Stimulated activated naive CD8-positive, alpha-beta T cell treated with anti-CD3 and anti-CD28 coated beads, Interleukin-15, Interleukin-2, amounts not matched to agents 100 ng/mL and 50 ng/mL, for 24 hours (primary cell): ENCODE results near the gene PRKCG.

ENCODE experiments used
- H3K27ac Mint-ChIP-seq: one replicate; pipeline ENCODE4 v1.8.0; 2021; ENCODE audit warnings: mild to moderate bottlenecking, mixed read lengths
- H3K27me3 Mint-ChIP-seq: one replicate; pipeline ENCODE4 v1.8.0; 2021; ENCODE audit warnings: mixed read lengths
- H3K36me3 Mint-ChIP-seq: one replicate; pipeline ENCODE4 v1.8.0; 2021; ENCODE audit warnings: low read depth, mixed read lengths
- H3K4me1 Mint-ChIP-seq: one replicate; pipeline ENCODE4 v1.8.0; 2021; ENCODE audit warnings: low read depth, mixed read lengths
- H3K4me3 Mint-ChIP-seq: one replicate; pipeline ENCODE4 v1.8.0; 2021; ENCODE audit warnings: mild to moderate bottlenecking, mixed read lengths
- H3K9me3 Mint-ChIP-seq: one replicate; pipeline ENCODE4 v1.8.0; 2021; ENCODE audit warnings: mixed read lengths

The PRKCG gene

DNA sequence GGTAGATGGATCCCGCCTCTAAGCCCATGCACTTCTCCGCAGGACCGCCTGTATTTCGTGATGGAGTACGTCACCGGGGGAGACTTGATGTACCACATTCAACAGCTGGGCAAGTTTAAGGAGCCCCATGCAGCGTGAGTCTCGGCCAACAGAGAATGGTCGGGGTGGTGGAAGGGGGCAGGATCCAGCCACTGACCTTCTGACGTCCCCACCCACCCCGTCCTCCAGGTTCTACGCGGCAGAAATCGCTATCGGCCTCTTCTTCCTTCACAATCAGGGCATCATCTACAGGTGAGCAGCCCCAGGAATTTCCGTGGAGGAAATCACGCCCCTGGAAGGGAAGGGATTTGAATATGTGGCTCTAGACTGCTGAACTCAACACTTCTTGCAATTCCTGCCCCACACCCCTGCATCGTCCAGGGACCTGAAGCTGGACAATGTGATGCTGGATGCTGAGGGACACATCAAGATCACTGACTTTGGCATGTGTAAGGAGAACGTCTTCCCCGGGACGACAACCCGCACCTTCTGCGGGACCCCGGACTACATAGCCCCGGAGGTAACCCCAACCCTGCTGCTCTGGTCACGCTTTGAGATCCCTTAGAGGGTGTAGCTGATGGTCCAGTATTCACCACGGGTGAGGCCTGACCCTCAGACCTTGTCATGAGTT lies 18.3 kb downstream of the PRKCG start:
- no peaks in the 10 kb centered on the region for H3K4me1 Mint-ChIP-seq
- no peaks in the 10 kb centered on the region for H3K9me3 Mint-ChIP-seq
- no peak overlapping the region for H3K27ac Mint-ChIP-seq
- H3K36me3 Mint-ChIP-seq, result no peaks in the 10 kb centered on the region
- H3K4me3 Mint-ChIP-seq, result no peak overlapping the region
- H3K27me3 Mint-ChIP-seq, result peaks cover 59% of the 10 kb centered on the region

DNA sequence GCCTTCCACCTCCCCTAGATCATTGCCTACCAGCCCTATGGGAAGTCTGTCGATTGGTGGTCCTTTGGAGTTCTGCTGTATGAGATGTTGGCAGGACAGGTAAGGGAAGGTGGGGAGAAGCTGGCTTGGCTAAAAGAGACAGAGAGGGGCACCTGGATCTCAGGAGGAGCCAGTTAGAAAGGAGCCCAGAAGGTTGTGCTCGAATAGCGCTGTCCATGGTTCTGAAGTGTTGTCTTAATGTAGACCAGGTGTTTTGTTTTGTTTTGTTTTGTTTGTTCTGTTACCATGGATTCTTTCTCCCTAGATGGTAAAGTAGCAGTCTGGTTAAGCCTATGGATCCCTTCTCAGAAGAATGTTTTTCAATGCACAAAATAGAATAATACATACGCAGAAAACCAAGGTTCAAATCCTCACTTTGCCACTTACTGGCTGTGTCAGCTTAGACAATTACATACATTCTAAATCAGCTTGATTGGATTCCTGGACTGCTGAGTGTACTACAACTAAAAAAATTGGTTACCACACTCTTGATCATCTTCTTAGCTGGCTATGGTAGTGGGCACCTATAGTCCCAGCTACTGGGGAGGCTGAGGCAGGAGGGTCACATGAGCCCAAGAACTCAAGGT lies 21.2 kb downstream of the PRKCG start:
- H3K27me3 Mint-ChIP-seq, result peaks cover 66% of the 10 kb centered on the region
- H3K9me3 Mint-ChIP-seq, result no peaks in the 10 kb centered on the region
- no peak overlapping the region for H3K27ac Mint-ChIP-seq
- H3K4me3 Mint-ChIP-seq, result no peak overlapping the region
- H3K4me1 Mint-ChIP-seq, result peaks cover 8% of the 10 kb centered on the region
- no peaks in the 10 kb centered on the region for H3K36me3 Mint-ChIP-seq

DNA sequence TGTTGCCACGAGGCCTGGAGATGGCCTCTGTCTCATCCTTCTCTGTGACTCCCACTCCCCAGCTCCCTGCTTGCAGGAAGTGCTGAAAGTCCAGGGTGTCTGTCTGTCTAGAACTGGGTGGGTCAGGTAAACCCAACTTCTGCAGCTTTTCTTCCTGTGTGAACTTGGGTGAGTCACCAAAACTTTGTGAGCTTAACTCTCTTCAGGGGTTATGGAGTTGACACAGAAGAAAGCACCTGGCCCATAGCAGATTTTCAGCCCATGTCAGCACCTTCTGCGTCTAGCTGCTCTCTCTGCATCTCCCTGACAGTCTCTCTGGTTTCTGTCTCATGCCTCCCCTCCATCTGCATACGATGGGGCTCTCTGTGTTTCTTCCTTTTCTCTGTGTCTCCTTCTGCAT lies 22.9 kb downstream of the PRKCG start:
- Mint-ChIP-seq H3K4me3 (no peak overlapping the region), H3K9me3 (no peaks in the 10 kb centered on the region), H3K27me3 (peaks cover 69% of the 10 kb centered on the region), H3K4me1 (peaks cover 15% of the 10 kb centered on the region), H3K27ac (no peak overlapping the region), H3K36me3 (no peaks in the 10 kb centered on the region)

DNA sequence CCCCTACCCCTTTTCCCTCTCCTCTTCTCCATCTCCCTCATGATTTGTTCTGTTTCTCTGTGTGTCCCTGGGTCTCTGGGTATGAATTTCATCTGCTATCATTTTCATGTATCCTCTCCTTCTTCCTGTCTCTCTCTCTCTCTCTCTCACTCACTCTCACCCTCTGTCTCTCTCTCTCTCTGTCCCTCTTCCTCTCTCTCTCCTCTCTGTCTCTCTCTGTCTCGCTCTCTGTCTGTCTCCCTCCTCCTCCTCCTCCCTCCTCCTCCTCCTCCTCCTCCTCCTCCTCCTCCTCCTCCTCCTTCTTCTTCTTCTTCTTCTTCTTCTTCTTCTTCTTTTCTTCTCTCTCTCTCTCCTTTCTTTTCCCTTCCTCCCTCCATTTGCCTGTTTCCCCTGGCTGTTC lies 23.8 kb downstream of the PRKCG start:
- H3K27me3 Mint-ChIP-seq, result peaks cover 73% of the 10 kb centered on the region
- peaks cover 15% of the 10 kb centered on the region for H3K4me1 Mint-ChIP-seq

DNA sequence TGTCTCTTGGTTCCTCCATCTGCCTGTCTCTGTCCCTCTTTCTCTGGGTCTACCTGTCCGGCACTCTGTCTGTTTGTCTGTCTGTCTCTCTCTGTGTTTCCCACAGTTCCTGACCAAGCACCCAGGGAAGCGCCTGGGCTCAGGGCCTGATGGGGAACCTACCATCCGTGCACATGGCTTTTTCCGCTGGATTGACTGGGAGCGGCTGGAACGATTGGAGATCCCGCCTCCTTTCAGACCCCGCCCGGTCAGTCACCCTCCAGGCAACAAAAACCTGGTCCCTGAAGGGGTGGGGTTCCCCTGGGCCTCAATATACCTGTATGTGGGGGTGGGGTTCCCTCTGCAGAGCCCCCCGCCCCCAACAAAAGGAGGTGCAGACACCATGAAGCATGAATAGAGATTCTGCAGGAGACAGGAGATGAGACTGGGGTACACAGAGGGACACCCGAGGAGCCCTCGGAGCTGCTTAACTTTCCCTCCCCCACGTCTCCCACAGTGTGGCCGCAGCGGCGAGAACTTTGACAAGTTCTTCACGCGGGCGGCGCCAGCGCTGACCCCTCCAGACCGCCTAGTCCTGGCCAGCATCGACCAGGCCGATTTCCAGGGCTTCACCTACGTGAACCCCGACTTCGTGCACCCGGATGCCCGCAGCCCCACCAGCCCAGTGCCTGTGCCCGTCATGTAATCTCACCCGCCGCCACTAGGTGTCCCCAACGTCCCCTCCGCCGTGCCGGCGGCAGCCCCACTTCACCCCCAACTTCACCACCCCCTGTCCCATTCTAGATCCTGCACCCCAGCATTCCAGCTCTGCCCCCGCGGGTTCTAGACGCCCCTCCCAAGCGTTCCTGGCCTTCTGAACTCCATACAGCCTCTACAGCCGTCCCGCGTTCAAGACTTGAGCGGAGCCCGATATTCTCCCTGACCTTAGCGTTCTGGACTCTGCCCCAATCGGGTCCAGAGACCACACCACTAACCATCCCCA lies 24.5 kb downstream of the PRKCG start:
- Mint-ChIP-seq H3K27me3 (peaks cover 75% of the 10 kb centered on the region), H3K4me1 (peaks cover 15% of the 10 kb centered on the region), H3K9me3 (no peaks in the 10 kb centered on the region), H3K36me3 (no peaks in the 10 kb centered on the region), H3K27ac (no peak overlapping the region), H3K4me3 (no peak overlapping the region)

More for the DNA sequence above, 23.8 kb downstream of the PRKCG start:
- no peak overlapping the region for H3K4me3 Mint-ChIP-seq
- H3K27ac Mint-ChIP-seq, result no peak overlapping the region
- no peaks in the 10 kb centered on the region for H3K9me3 Mint-ChIP-seq
- H3K36me3 Mint-ChIP-seq, result no peaks in the 10 kb centered on the region

DNA sequence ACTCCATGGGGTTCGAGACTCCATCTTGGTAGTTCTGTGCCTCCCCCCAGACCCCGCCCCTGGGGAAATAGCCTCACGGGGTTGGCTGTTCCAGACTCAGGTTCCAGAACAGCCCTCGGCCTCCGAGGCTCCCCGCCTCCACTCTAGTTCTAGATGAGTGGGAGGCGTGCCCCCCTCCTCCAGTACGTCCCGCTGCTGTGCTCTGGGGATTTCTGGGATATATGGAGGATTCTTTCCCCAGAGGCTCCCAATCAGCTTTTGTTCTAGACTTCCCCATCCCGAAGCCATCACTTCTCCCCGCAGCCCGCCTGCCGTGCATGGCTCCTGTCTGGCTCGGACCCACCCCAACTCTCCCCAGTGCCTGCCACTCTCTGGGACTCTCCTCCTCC lies 25.2 kb downstream of the PRKCG start:
- Mint-ChIP-seq H3K4me3 (no peak overlapping the region), H3K4me1 (peaks cover 15% of the 10 kb centered on the region), H3K27ac (no peak overlapping the region), H3K36me3 (no peaks in the 10 kb centered on the region), H3K27me3 (peaks cover 79% of the 10 kb centered on the region), H3K9me3 (no peaks in the 10 kb centered on the region)

DNA sequence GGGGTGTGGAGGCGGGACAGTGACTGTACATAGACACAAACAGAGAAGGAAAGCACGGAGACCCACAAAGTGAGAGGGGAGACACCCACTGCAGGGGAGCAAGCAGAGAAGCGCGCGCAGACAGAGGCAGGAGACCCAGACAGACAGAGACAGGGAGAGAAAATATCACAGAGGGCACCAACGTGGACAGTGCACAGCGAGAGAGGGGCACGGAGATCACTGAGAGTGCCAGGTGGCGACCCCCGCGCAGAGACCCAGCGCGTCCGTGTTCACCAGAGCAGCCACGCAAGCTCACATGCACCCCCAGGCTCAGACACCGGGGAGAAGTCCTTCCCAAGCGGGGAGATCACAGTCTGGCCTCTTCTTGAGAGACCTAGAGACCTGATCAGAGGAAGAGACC lies 25.7 kb downstream of the PRKCG start:
- no peaks in the 10 kb centered on the region for H3K9me3 Mint-ChIP-seq
- H3K4me3 Mint-ChIP-seq, result peak overlapping the region; percentile 6
- H3K27me3 Mint-ChIP-seq, result peaks cover 83% of the 10 kb centered on the region
- no peak overlapping the region for H3K27ac Mint-ChIP-seq
- peaks cover 15% of the 10 kb centered on the region for H3K4me1 Mint-ChIP-seq
- no peaks in the 10 kb centered on the region for H3K36me3 Mint-ChIP-seq

DNA sequence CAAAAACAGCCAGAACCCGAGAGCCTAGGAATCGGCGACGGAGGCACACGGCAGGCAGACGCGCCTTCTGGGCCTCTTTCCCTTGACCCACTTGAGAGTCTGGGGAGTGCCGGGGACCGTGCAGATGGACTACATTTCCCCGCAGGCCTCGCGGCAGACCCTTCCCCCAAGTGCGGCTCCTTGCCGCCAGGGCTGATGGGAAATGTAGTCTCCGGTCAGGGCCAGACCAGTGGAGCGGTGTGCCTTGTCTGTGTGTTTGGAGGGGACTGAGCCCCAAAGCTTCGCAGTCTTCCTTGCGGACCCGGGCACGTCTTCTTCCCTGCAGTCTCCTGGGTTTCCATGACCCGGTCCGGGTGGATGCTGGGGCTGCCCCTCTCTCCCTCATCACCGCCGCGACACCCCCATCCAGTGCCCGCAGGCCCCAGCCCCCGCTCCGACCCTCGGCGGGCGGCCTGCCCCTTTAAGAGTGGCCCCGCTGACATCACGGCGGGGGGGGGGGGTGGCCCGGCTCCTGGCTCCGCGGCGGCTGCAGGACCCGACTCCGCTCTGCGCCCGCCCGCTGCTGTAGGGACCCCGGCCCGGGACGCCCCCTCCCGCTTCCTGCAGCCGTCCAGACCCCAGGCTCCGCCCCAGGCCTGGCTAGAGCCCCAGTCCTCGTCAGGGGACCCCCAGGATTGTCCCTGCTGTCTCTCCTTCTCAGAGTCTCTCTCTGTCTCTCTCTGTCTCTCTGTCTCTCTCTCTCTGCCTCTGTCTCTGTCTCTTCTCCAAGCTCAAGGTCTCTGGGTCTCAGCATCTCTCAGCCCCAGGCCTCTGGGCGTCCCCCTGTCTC lies 26.3 kb downstream of the PRKCG start:
- Mint-ChIP-seq H3K27me3 (peaks cover 80% of the 10 kb centered on the region), H3K9me3 (no peaks in the 10 kb centered on the region), H3K4me3 (peak overlapping the region; percentile 8), H3K36me3 (no peaks in the 10 kb centered on the region), H3K4me1 (peaks cover 15% of the 10 kb centered on the region), H3K27ac (no peak overlapping the region)

DNA sequence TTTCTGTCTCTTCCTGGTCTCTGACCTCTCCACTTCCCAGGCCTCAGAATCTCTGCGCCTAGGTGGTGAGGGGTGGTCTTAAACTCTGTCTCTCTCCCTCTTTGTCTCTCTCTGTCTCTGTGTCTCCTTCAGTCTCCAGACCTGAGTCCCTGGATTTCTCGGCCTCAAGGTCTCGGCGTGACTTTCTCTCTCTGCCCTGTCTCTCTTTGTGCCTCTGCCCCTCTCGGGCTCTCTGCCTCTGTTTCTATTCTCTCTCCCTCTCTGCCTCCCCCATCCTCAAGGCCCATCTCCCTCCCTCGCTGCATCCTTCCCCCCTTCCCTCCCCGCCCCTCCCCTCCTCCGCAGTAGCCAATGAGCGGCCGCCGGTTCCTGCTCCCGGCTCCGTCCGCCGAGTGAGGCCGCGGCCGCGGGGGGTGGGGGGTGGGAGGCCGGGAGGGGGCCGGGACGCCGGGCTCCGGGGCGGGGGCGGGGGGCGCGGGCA lies 27.0 kb downstream of the PRKCG start, which contains the start of gene CACNG7:
Gene CACNG7 (plus strand): TSS at position 344 of the 481 bp plus-strand sequence. CDS start 3,554 bp downstream, outside the sequence.
- Mint-ChIP-seq H3K27ac (no peak within 1 kb of the TSS), H3K36me3 (no peaks in the 10 kb centered on the region), H3K4me1 (peaks cover 15% of the 10 kb centered on the region), H3K9me3 (no peaks in the 10 kb centered on the region), H3K27me3 (peaks cover 82% of the 10 kb centered on the region), H3K4me3 (peak within 1 kb of the TSS; percentile 8)

DNA sequence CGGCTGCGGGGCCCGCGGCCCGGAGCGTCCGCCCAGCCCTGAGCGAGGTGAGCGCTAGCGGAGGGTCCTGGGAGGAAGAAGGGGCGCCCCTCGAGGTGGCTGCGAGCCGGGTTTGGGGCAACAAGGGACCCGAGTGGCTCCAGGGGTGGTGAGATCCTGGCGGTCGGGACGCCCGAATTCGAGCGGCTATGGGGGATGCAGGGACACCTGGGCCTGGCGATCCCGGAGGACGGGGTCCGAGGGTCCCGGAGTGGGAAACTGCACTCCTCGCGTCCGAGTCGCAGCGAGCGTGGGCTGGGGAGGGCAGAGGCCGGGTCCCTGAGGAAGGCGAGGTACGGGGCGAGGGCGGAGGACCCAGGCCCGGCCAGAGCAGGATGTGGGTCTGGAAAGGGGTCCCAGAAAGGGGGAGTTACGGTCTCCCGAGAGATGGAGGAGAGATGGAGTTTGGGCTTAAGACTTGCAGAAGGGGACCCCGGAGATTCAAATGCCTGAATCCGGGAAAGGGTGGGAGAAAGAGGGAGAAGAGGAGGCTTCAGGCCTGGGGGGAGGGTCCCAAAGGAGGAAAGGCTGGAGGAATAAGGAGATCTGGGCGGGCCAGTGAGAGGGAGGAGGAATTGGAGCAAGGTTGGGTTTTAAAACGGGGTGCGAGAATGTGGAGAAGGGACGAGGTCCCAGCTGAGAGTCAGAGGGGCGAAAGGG lies 27.6 kb downstream of the PRKCG start:
- Mint-ChIP-seq H3K4me3 (no peak overlapping the region), H3K27me3 (peaks cover 75% of the 10 kb centered on the region), H3K36me3 (no peaks in the 10 kb centered on the region), H3K4me1 (peaks cover 15% of the 10 kb centered on the region), H3K27ac (no peak overlapping the region), H3K9me3 (no peaks in the 10 kb centered on the region)

DNA sequence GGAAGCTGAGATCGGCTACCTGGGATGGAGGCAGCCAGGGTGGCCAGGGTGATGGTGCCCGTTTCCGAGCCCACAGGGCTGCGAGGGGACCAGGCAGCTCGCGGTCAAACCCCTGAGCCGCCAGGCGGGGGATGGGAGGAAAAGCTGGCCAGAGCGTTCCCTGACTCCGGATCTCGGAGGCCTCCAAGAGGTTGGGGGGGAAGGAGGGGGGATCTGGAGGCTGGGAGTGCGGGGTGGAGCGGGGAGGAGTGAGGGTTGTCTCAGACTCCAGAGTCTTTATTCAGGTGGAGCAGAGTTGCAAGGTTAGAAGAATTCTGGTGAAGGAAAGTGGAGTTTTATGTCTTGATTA lies 28.1 kb downstream of the PRKCG start:
- H3K27ac Mint-ChIP-seq, result no peak overlapping the region
- no peaks in the 10 kb centered on the region for H3K36me3 Mint-ChIP-seq
- H3K4me3 Mint-ChIP-seq, result no peak overlapping the region
- no peaks in the 10 kb centered on the region for H3K9me3 Mint-ChIP-seq
- peaks cover 15% of the 10 kb centered on the region for H3K4me1 Mint-ChIP-seq
- H3K27me3 Mint-ChIP-seq, result peaks cover 74% of the 10 kb centered on the region

DNA sequence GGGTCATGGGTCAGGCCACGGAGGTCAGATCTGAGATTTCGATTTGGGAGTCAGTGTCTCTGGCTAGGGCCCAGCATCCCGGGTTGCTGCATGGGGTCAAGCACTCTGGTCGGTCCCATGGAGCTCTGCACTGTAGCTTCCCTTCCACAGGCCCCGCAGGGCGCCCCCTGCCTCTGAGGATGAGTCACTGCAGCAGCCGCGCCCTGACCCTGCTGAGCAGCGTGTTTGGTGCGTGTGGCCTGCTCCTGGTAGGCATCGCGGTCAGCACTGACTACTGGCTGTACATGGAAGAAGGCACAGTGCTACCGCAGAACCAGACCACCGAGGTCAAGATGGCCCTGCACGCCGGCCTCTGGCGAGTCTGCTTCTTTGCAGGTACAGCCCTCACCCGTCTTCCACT lies 30.7 kb downstream of the PRKCG start:
- no peaks in the 10 kb centered on the region for H3K36me3 Mint-ChIP-seq
- peaks cover 12% of the 10 kb centered on the region for H3K4me1 Mint-ChIP-seq
- no peaks in the 10 kb centered on the region for H3K9me3 Mint-ChIP-seq
- H3K4me3 Mint-ChIP-seq, result no peak overlapping the region
- peaks cover 58% of the 10 kb centered on the region for H3K27me3 Mint-ChIP-seq
- H3K27ac Mint-ChIP-seq, result no peak overlapping the region

DNA sequence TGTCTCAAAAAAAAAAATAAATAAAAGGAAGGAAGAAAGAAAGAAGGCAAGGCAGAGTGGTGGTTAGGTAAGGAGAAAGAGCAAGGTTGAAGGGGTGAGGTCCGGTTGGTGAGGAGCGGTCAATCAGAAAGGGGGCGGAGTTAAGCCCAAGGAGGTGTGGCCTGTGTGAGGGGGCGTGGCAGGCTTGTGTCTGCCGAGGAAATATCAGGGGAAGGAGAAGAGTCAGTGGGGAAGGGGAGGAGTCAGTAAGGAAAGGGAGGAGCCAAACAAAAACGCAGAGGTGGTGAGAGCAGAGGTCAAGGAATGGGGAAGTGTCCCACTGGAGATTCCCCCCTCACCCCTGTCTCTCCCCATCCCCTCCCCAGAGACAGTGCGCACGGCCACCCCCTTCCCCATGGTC lies 33.0 kb downstream of the PRKCG start:
- Mint-ChIP-seq H3K36me3 (no peaks in the 10 kb centered on the region), H3K4me1 (no peaks in the 10 kb centered on the region), H3K9me3 (no peaks in the 10 kb centered on the region), H3K27ac (no peak overlapping the region), H3K27me3 (peaks cover 39% of the 10 kb centered on the region), H3K4me3 (no peak overlapping the region)

DNA sequence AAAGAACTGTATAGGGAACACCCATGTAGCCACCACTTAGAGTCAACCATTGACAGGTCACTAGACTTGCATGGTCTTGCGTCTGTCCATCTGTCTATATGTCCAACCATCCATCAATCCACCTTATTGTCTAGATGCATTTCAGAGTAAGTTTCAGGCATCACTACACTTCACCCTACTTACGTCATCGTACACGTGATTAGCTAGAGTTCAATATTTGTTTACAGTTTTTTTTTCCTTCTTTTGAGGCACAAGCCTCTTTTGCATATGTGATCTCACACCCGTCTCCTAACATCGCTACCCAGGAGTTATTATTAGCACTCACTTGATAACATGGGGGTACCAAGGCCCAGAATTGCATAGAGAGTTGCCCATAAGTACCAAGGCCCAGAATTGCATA lies 34.0 kb downstream of the PRKCG start:
- no peaks in the 10 kb centered on the region for H3K36me3 Mint-ChIP-seq
- H3K27ac Mint-ChIP-seq, result no peak overlapping the region
- no peaks in the 10 kb centered on the region for H3K9me3 Mint-ChIP-seq
- no peak overlapping the region for H3K4me3 Mint-ChIP-seq
- peaks cover 30% of the 10 kb centered on the region for H3K27me3 Mint-ChIP-seq
- no peaks in the 10 kb centered on the region for H3K4me1 Mint-ChIP-seq
